HepG2 (cell line): ENCODE data around the gene OSER1. TPM values are rescaled to one million over a fixed set of nuclear protein-coding genes. Genes with fewer than 3 reads are reported as not detected.
A peak's percentile ranks its signal among the peaks of the same experiment; 100 is the strongest.

Experiments
- ADNP ChIP-seq: sonication (generic); formaldehyde crosslinking; IDR thresholded peaks from 2 replicates; pipeline ENCODE4 v1.4.0; 2020; ENCODE audit warnings: missing genetic modification reagents
- ARNT ChIP-seq: fragments of 450-650 bp; IDR thresholded peaks from 2 replicates; pipeline ENCODE4 v1.6.1; 2017
- FIP1L1 ChIP-seq: fragments of 200-400 bp; formaldehyde crosslinking; IDR thresholded peaks from 2 replicates; pipeline ENCODE4 v1.6.1; 2018; ENCODE audit warnings: low read depth, mild to moderate bottlenecking, low read length, moderate library complexity, borderline replicate concordance; ENCODE audit not compliant: insufficient read depth
- HDAC6 ChIP-seq: fragments of 200-600 bp; sonication (generic); IDR thresholded peaks from 2 replicates; pipeline ENCODE4 v1.7.0; 2017; ENCODE audit warnings: mild to moderate bottlenecking, antibody characterized with exemption, low read length, low read depth
- HMGXB4 ChIP-seq, 2 experiments: sonication (generic) in 1 of 2; formaldehyde crosslinking in 1 of 2; IDR thresholded peaks; 2 replicates each; pipeline versions ENCODE4 v1.4.0 to v1.6.1; 2018 to 2020; ENCODE audit warnings: missing genetic modification reagents in 2 of 2, borderline replicate concordance in 1 of 2, low read depth in 1 of 2, mild to moderate bottlenecking in 1 of 2, missing biosample characterization in 1 of 2
- ISX ChIP-seq: sonication (generic); formaldehyde crosslinking; conservative IDR thresholded peaks from 2 replicates; pipeline ENCODE4 v1.5.0; 2020; ENCODE audit warnings: missing genetic modification reagents
- KDM5B ChIP-seq: sonication (generic); formaldehyde crosslinking; IDR thresholded peaks from 2 replicates; pipeline ENCODE4 v1.4.0; 2020; ENCODE audit warnings: missing genetic modification reagents, mild to moderate bottlenecking, borderline replicate concordance
- MEF2D ChIP-seq: sonication (generic); formaldehyde crosslinking; IDR thresholded peaks from 2 replicates; pipeline ENCODE4 v1.5.1; 2020; ENCODE audit warnings: mild to moderate bottlenecking, missing genetic modification reagents
- NFE2 ChIP-seq: sonication (generic); formaldehyde crosslinking; IDR thresholded peaks from 2 replicates; pipeline ENCODE4 v1.4.0; 2020; ENCODE audit warnings: missing genetic modification reagents
- NRL ChIP-seq: sonication (generic); formaldehyde crosslinking; IDR thresholded peaks from 2 replicates; pipeline ENCODE4 v1.5.0; 2020; ENCODE audit warnings: missing genetic modification reagents, mild to moderate bottlenecking, moderate library complexity, borderline replicate concordance
- PBX2 ChIP-seq: IDR thresholded peaks from 2 replicates; pipeline ENCODE4 v1.6.1; 2016; ENCODE audit warnings: control low read depth
- SALL1 ChIP-seq: sonication (generic); formaldehyde crosslinking; IDR thresholded peaks from 2 replicates; pipeline ENCODE4 v1.8.0; 2022; ENCODE audit warnings: mild to moderate bottlenecking, missing genetic modification reagents
- SIX1 ChIP-seq: sonication (generic); formaldehyde crosslinking; IDR thresholded peaks from 2 replicates; pipeline ENCODE4 v1.4.0; 2020; ENCODE audit warnings: missing genetic modification reagents, borderline replicate concordance
- SRF ChIP-seq: IDR thresholded peaks from 2 replicates; pipeline ENCODE4 v1.6.1; 2011; ENCODE audit warnings: mild to moderate bottlenecking, low read depth, low read length, moderate library complexity
- TRIM22 ChIP-seq: fragments of 450-650 bp; IDR thresholded peaks from 2 replicates; pipeline ENCODE4 v1.6.1; 2017
- ZKSCAN8 ChIP-seq: IDR thresholded peaks from 2 replicates; pipeline ENCODE4 v1.6.1; 2016; ENCODE audit warnings: borderline replicate concordance, missing genetic modification reagents, missing compliant biosample characterization
- ZNF12 ChIP-seq: sonication (generic); formaldehyde crosslinking; IDR thresholded peaks from 2 replicates; pipeline ENCODE4 v1.5.0; 2020; ENCODE audit warnings: missing genetic modification reagents
- ZNF24 ChIP-seq: fragments of 450-650 bp; IDR thresholded peaks from 2 replicates; pipeline ENCODE4 v1.6.1; 2017; ENCODE audit warnings: antibody characterized with exemption, mild to moderate bottlenecking
- ZNF251 ChIP-seq: sonication (generic); formaldehyde crosslinking; IDR thresholded peaks from 2 replicates; pipeline ENCODE4 v1.9.0; 2021; ENCODE audit warnings: mild to moderate bottlenecking, missing genetic modification reagents
- ZNF280D ChIP-seq: sonication (generic); formaldehyde crosslinking; IDR thresholded peaks from 2 replicates; pipeline ENCODE4 v1.5.1; 2020; ENCODE audit warnings: mild to moderate bottlenecking, missing genetic modification reagents
- ZNF615 ChIP-seq: sonication (generic); formaldehyde crosslinking; IDR thresholded peaks from 2 replicates; pipeline ENCODE4 v1.5.0; 2020; ENCODE audit warnings: mild to moderate bottlenecking, missing genetic modification reagents, borderline replicate concordance
- ZSCAN31 ChIP-seq: sonication (generic); formaldehyde crosslinking; IDR thresholded peaks from 2 replicates; pipeline ENCODE4 v1.5.0; 2020; ENCODE audit warnings: low read depth, mild to moderate bottlenecking, missing genetic modification reagents
- polyA plus RNA-seq, 8 experiments: library from polyadenylated mRNA; depleted of rRNA in 3 of 8; stranded (reverse) in 7 of 8; unstranded in 1 of 8; fragments of >200 nt; fragmentation: Illumina TruSeq in 4 of 8; extraction: Trizol in 4 of 8; gene quantifications; 2 replicates each; pipeline versions ENCODE4 v1.2.1 to v1.2.3, GENCODE V29; 2011 to 2016; ENCODE audit warnings: low read depth in 4 of 8, missing spikeins in 1 of 8, mixed read lengths in 1 of 8; ENCODE audit not compliant: insufficient read depth in 1 of 8
- total RNA-seq, 5 experiments: library from RNA; depleted of rRNA; stranded (reverse); fragments of >200 nt; fragmentation: Illumina TruSeq; extraction: Trizol; gene quantifications; 2 replicates each; pipeline ENCODE4 v1.2.3, GENCODE V29; 2016; ENCODE audit warnings: low read depth in 1 of 5

Gene OSER1
- total and polyA plus RNA-seq, 2 of the 13 experiments (the other 11 are each of a cell fraction or from before 2014, with no cell fraction given): 71.2 to 71.5 TPM

- TF ChIP-seq PBX2 (CRISPR knock-in tag) (no peak), ARNT (no peak), ZNF24 (no peak), ZNF280D (CRISPR knock-in tag) (no peak), FIP1L1 (no peak), ZSCAN31 (0 out of 2 replicates have a peak, but pooled peaks have one; percentile 56), ZNF12 (no peak), SRF (no peak), ADNP (no peak), SIX1 (CRISPR knock-in tag) (no peak), HMGXB4 (CRISPR knock-in tag; IDR thresholded peaks at IDR 0.05; ENCODE audit: borderline replicate concordance in 1 of 2, low read depth in 1 of 2) (peak; percentile 52 to 77; a peak in 2 of 4 replicates), ZNF251 (CRISPR knock-in tag) (no peak), NRL (CRISPR knock-in tag) (no peak), ISX (CRISPR knock-in tag) (no peak), MEF2D (no peak), ZKSCAN8 (CRISPR knock-in tag) (peak; percentile 60; the same call in 1 of the 2 replicates), TRIM22 (no peak), HDAC6 (no peak), ZNF615 (CRISPR knock-in tag) (no peak), NFE2 (no peak), SALL1 (peak; percentile 38; the same call in 1 of the 2 replicates), KDM5B (no peak)
Observed at GRCh38 chr20:44217342-44218092, 6.9 kb upstream of the OSER1 start (continued).
